D721Med (cell line): ENCODE results near the gene NHEJ1.

Source experiments
- DNase-seq: peaks from one replicate; pipeline ENCODE4 v3.0.0; 2011; ENCODE audit warnings: low spot score; ENCODE audit not compliant: insufficient read length
- FAIRE-seq: peaks from 2 replicates; lab custom pipeline; 2011; peaks lifted over from hg19 to GRCh38; lab: Jason Lieb, UNC
- CTCF ChIP-seq: IDR thresholded peaks from 2 replicates; pipeline ENCODE4 v1.5.1; 2012; ENCODE audit warnings: mild to moderate bottlenecking, control low read depth; ENCODE audit not compliant: insufficient read depth; ENCODE audit errors: missing control alignments

NHEJ1 gene

GRCh38 chr2:219197388-219197787 lies 36.8 kb upstream of the NHEJ1 start:
- DNase-seq = no peak
- FAIRE-seq = no peak

GRCh38 chr2:219186754-219187456 lies 26.3 kb upstream of the NHEJ1 start:
- no peak for TF ChIP-seq CTCF
- DNase-seq = no peak
- FAIRE-seq = no peak

More at GRCh38 chr2:219197388-219197787, 36.8 kb upstream of the NHEJ1 start:
- TF ChIP-seq CTCF = no peak

GRCh38 chr2:219184121-219184520 lies 23.5 kb upstream of the NHEJ1 start:
- no peak for TF ChIP-seq CTCF
- peak; percentile 63 for FAIRE-seq
- no peak for DNase-seq

- no peak for TF ChIP-seq CTCF
- no peak for DNase-seq
- FAIRE-seq = no peak
Measured at GRCh38 chr2:219183151-219183772, 22.6 kb upstream of the NHEJ1 start.

GRCh38 chr2:219182331-219183150 lies 21.9 kb upstream of the NHEJ1 start:
- TF ChIP-seq CTCF = no peak
- FAIRE-seq (no peak), DNase-seq (no peak)

GRCh38 chr2:219181531-219181930 lies 20.9 kb upstream of the NHEJ1 start:
- TF ChIP-seq CTCF = no peak
- FAIRE-seq = no peak
- DNase-seq = no peak
